HepG2 (cell line): ENCODE results near the gene SMG7. TPM values are rescaled to one million over a fixed set of nuclear protein-coding genes. Genes with fewer than 3 reads are reported as not detected.

Experiments used
- ATAC-seq: fragments of 200-7000 bp; cut with Tn5 transposase; 3 replicates; pipeline ENCODE4 v1.9.1; 2020; ENCODE audit warnings: mild to moderate bottlenecking, moderate library complexity
- BruUV-seq: library from RNA; stranded (reverse); fragments of 400-500 nt; replicated peaks from 2 replicates; lab custom pipeline; 2021; lab: Mats Ljungman, UMichigan
- CTCF ChIA-PET: fragments of 300-600 bp; formaldehyde crosslinking; extraction: SDS; loops from one replicate; lab custom pipeline; 2021; ENCODE audit warnings: low total read pairs, inconsistent platforms, low intra/inter-chr PET ratio; lab: Yijun Ruan, JAX
- POLR2A ChIA-PET: fragments of 350-600 bp; sonication (Branson Sonifier 250); formaldehyde crosslinking; loops from one replicate; lab custom pipeline; 2020; ENCODE audit warnings: antibody characterized with exemption, inconsistent platforms; lab: Yijun Ruan, JAX
- DNase-seq: peaks from one replicate; pipeline ENCODE4 v3.0.0-alpha.2; 2015; ENCODE audit warnings: low spot score
- FAIRE-seq: peaks from 3 replicates; lab custom pipeline; 2011; peaks lifted over from hg19 to GRCh38; lab: Jason Lieb, UNC
- H2AFZ ChIP-seq: one replicate; pipeline ENCODE4 v1.6.1; 2011; ENCODE audit warnings: low read length, inconsistent platforms
- H3K27ac ChIP-seq: fragments of 300-600 bp; 3 replicates; pipeline ENCODE4 v1.8.0; 2011; ENCODE audit warnings: mixed run types, mild to moderate bottlenecking, mixed read lengths, low read length, inconsistent platforms; ENCODE audit not compliant: insufficient read depth; ENCODE audit errors: extremely low read length
- H3K27me3 ChIP-seq, 2 experiments: fragments of 200-600 bp in 1 of 2; 2 replicates in 1 of 2; 3 replicates in 1 of 2; pipeline versions ENCODE4 v1.6.0 to v1.8.0; 2011; ENCODE audit warnings: low read length in 2 of 2, mild to moderate bottlenecking in 2 of 2, moderate library complexity in 2 of 2, inconsistent platforms in 1 of 2; ENCODE audit not compliant: insufficient read depth in 2 of 2, control insufficient read depth in 1 of 2
- H3K36me3 ChIP-seq, 2 experiments: fragments of 200-600 bp in 1 of 2; replicated peaks in 1 of 2; 2 replicates in 1 of 2; 3 replicates in 1 of 2; pipeline versions ENCODE4 v1.5.1 to v1.8.0; 2011; ENCODE audit warnings: low read length in 2 of 2, inconsistent platforms in 1 of 2; ENCODE audit not compliant: insufficient read depth in 2 of 2, control insufficient read depth in 1 of 2
- H3K4me1 ChIP-seq: 2 replicates; pipeline ENCODE4 v1.5.1; 2012; ENCODE audit warnings: low read length, inconsistent platforms; ENCODE audit not compliant: insufficient read depth
- H3K4me2 ChIP-seq: 2 replicates; pipeline ENCODE4 v1.6.0; 2011; ENCODE audit warnings: low read depth, low read length, inconsistent platforms
- H3K4me3 ChIP-seq, 3 experiments: fragments of 200-600 bp in 1 of 3; sonication (generic), shearing (Covaris generic) in 1 of 3; replicated peaks in 1 of 3; 2 replicates each; pipeline ENCODE4 v1.5.1; 2011 to 2016; ENCODE audit warnings: low read length in 3 of 3, inconsistent platforms in 2 of 3, low read depth in 2 of 3, mild to moderate bottlenecking in 2 of 3, control low read depth in 1 of 3, mixed read lengths in 1 of 3; ENCODE audit not compliant: insufficient read depth in 1 of 3
- H3K79me2 ChIP-seq: one replicate; pipeline ENCODE4 v1.6.1; 2011; ENCODE audit warnings: low read length, inconsistent platforms; ENCODE audit not compliant: insufficient read depth
- H3K9ac ChIP-seq: 2 replicates; pipeline ENCODE4 v1.6.0; 2011; ENCODE audit warnings: mild to moderate bottlenecking, low read depth, low read length, inconsistent platforms; ENCODE audit not compliant: insufficient read depth
- H3K9me3 ChIP-seq: 2 replicates; pipeline ENCODE4 v1.5.1; 2012; ENCODE audit warnings: mild to moderate bottlenecking, low read length
- H4K20me1 ChIP-seq: 2 replicates; pipeline ENCODE4 v1.6.0; 2011; ENCODE audit warnings: inconsistent platforms, mild to moderate bottlenecking, low read length, moderate library complexity; ENCODE audit not compliant: insufficient read depth
- FUBP1 ChIP-seq: sonication (generic); formaldehyde crosslinking; IDR thresholded peaks from 2 replicates; pipeline ENCODE4 v1.5.1; 2020; ENCODE audit warnings: missing genetic modification reagents, mild to moderate bottlenecking, borderline replicate concordance
- GMEB1 ChIP-seq: sonication (generic); formaldehyde crosslinking; IDR thresholded peaks from 2 replicates; pipeline ENCODE4 v1.5.1; 2020; ENCODE audit warnings: missing genetic modification reagents, mild to moderate bottlenecking, borderline replicate concordance
- IKZF1 ChIP-seq: fragments of 450-650 bp; IDR thresholded peaks from 2 replicates; pipeline ENCODE4 v1.7.1; 2016
- KLF13 ChIP-seq: sonication (generic); formaldehyde crosslinking; IDR thresholded peaks from 2 replicates; pipeline ENCODE4 v1.4.0; 2020; ENCODE audit warnings: mild to moderate bottlenecking, missing genetic modification reagents
- MAFK ChIP-seq, 2 experiments: IDR thresholded peaks in 1 of 2; conservative IDR thresholded peaks in 1 of 2; 2 replicates each; pipeline ENCODE4 v1.6.1; 2011; ENCODE audit warnings: improper control_type of control experiment in 2 of 2, low read length in 2 of 2
- PHF21A ChIP-seq: sonication (generic); formaldehyde crosslinking; IDR thresholded peaks from 2 replicates; pipeline ENCODE4 v1.5.0; 2020; ENCODE audit warnings: mild to moderate bottlenecking, missing genetic modification reagents
- PRMT3 ChIP-seq: sonication (generic); formaldehyde crosslinking; IDR thresholded peaks from 2 replicates; pipeline ENCODE4 v1.8.1; 2022; ENCODE audit warnings: low read depth, mild to moderate bottlenecking, moderate library complexity, missing genetic modification reagents, borderline replicate concordance
- STAT5B ChIP-seq: sonication (generic); formaldehyde crosslinking; IDR thresholded peaks from 2 replicates; pipeline ENCODE4 v1.4.0; 2020; ENCODE audit warnings: missing genetic modification reagents
- TBP ChIP-seq: sonication (generic); formaldehyde crosslinking; IDR thresholded peaks from 2 replicates; pipeline ENCODE4 v1.5.0; 2020; ENCODE audit warnings: missing genetic modification reagents
- ZNF280D ChIP-seq: sonication (generic); formaldehyde crosslinking; IDR thresholded peaks from 2 replicates; pipeline ENCODE4 v1.5.1; 2020; ENCODE audit warnings: mild to moderate bottlenecking, missing genetic modification reagents
- ZNF552 ChIP-seq: sonication (generic); formaldehyde crosslinking; IDR thresholded peaks from 2 replicates; pipeline ENCODE4 v1.9.0; 2022; ENCODE audit warnings: missing genetic modification reagents, mild to moderate bottlenecking, borderline replicate concordance
- WGBS: methylation state at CpG from one replicate; pipeline ENCODE4 v1.1.6; 2017; ENCODE audit warnings: low lambda C conversion rate; 5-methylcytosine and 5-hydroxymethylcytosine counted together
- in situ Hi-C: cut with HindIII; loops from 2 replicates; pipeline ENCODE4 v1.10.0; 2017; ENCODE audit warnings: low pct_unique_long_range_greater_than_20kb; ENCODE audit not compliant: extremely low pct_ligation_motif_present
- intact Hi-C: fragments of 100-400 bp; cut with micrococcal nuclease; formaldehyde crosslinking; loops from one replicate; pipeline ENCODE4 v1.10.0; 2022; ENCODE audit not compliant: unreplicated experiment
- polyA plus RNA-seq, 8 experiments: library from polyadenylated mRNA; depleted of rRNA in 3 of 8; stranded (reverse) in 7 of 8; unstranded in 1 of 8; fragments of >200 nt; fragmentation: Illumina TruSeq in 4 of 8; extraction: Trizol in 4 of 8; gene quantifications; 2 replicates each; pipeline versions ENCODE4 v1.2.1 to v1.2.3, GENCODE V29; 2011 to 2016; ENCODE audit warnings: low read depth in 4 of 8, missing spikeins in 1 of 8, mixed read lengths in 1 of 8; ENCODE audit not compliant: insufficient read depth in 1 of 8
- total RNA-seq, 5 experiments: library from RNA; depleted of rRNA; stranded (reverse); fragments of >200 nt; fragmentation: Illumina TruSeq; extraction: Trizol; gene quantifications; 2 replicates each; pipeline ENCODE4 v1.2.3, GENCODE V29; 2016; ENCODE audit warnings: low read depth in 1 of 5

The SMG7 gene
- total and polyA plus RNA-seq, 2 of the 13 experiments (the other 11 are each of a cell fraction or from before 2014, with no cell fraction given) = 14.9 to 27.9 TPM

- no peak for ATAC-seq
- no peak for DNase-seq
- ChIA-PET POLR2A (no interaction called here), CTCF (no interaction called here)
- no peak for FAIRE-seq
- H3K27ac ChIP-seq = no peak overlapping the region
- no peaks in the 10 kb centered on the region for H3K9me3 ChIP-seq
- H3K4me2 ChIP-seq = no peak overlapping the region
- H4K20me1 ChIP-seq = no peaks in the 10 kb centered on the region
- no peaks in the 10 kb centered on the region for H3K27me3 ChIP-seq
- no TSS peak for BruUV-seq
- intact Hi-C loops = no loop called here
- peaks cover 14 to 48% of the 10 kb centered on the region in 2 experiments for H3K36me3 ChIP-seq
- H3K79me2 ChIP-seq = no peaks in the 10 kb centered on the region
- 96% methylated on average over 6 of the region's 6 CpGs for WGBS
- H3K9ac ChIP-seq = no peak overlapping the region
- H3K4me1 ChIP-seq = no peaks in the 10 kb centered on the region
- no peak for TF ChIP-seq GMEB1 (CRISPR knock-in tag)
- TF ChIP-seq TBP (CRISPR knock-in tag) = no peak
- TF ChIP-seq MAFK (conservative IDR thresholded peaks at IDR 0.05 in 1 of 2, IDR thresholded peaks at IDR 0.05 in 1 of 2; ENCODE audit: low read length in 2 of 2) = no peak
- no peak for TF ChIP-seq ZNF552 (CRISPR knock-in tag)
- TF ChIP-seq IKZF1 = no peak
- no peak for TF ChIP-seq FUBP1
- no peak for TF ChIP-seq ZNF280D (CRISPR knock-in tag)
- TF ChIP-seq KLF13 (CRISPR knock-in tag) = no peak
- no peak for TF ChIP-seq PRMT3 (CRISPR knock-in tag)
- no peak for TF ChIP-seq PHF21A (CRISPR knock-in tag)
- TF ChIP-seq STAT5B (CRISPR knock-in tag) = no peak
- in situ Hi-C loops = loop anchor here (25.0 kb wide), 1 partner anchor 266 kb away; no protein-coding TSS in a partner anchor
- H2AFZ ChIP-seq = no peak overlapping the region
- H3K4me3 ChIP-seq = no peak overlapping the region
Observed at GRCh38 chr1:183552891-183553290, 80.6 kb downstream of the SMG7 start.
